GM12874 (cell line): ENCODE data around the gene MAPK14.

Source experiments
- TF ChIP-seq, protein P1 (sequence below): IDR thresholded peaks from 2 replicates; pipeline ENCODE4 v1.5.1; 2011; ENCODE audit warnings: low read depth, mild to moderate bottlenecking, control low read depth, low read length, moderate library complexity; ENCODE audit not compliant: insufficient read depth

The MAPK14 gene

DNA sequence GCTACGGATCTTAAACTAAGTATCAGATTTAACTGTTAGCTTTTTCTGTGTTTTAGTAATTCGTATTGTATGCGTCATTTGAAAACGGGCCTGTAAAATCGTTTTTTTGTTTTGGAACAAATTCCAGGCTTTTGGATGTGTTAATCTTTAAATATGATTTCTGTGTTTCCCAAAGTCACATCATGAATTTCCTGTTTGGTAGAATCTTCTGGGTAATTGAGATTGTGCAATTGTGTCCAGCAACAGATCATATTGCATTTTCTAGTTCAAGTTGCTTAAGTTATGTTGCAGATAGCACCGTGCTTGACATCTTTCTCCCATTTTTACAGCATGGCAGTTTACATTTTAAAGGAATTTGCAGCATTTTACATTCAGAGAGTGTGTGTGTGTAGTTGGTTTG, 1.9 kb downstream of the MAPK14 start:
- TF ChIP-seq, protein P1, sequence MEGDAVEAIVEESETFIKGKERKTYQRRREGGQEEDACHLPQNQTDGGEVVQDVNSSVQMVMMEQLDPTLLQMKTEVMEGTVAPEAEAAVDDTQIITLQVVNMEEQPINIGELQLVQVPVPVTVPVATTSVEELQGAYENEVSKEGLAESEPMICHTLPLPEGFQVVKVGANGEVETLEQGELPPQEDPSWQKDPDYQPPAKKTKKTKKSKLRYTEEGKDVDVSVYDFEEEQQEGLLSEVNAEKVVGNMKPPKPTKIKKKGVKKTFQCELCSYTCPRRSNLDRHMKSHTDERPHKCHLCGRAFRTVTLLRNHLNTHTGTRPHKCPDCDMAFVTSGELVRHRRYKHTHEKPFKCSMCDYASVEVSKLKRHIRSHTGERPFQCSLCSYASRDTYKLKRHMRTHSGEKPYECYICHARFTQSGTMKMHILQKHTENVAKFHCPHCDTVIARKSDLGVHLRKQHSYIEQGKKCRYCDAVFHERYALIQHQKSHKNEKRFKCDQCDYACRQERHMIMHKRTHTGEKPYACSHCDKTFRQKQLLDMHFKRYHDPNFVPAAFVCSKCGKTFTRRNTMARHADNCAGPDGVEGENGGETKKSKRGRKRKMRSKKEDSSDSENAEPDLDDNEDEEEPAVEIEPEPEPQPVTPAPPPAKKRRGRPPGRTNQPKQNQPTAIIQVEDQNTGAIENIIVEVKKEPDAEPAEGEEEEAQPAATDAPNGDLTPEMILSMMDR, result no peak

DNA sequence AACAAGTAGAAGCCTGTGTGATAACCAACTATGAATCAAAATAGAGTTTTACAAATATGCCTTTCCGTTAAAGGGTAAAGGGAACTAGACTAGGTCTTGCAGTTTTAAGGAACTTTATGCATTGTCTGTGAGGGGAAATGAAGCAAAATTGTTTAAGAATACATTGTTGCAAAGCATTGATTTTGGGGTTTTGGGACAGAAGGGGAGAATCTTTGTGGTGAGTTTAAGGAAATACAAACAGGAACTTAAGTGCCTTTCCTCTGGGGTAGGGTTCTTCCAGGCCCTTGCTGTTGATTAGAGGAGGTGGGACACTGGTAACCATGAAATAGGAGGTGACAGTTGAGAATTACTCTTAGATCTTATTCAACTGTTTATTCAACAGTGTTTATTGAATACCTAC, 4.7 kb downstream of the MAPK14 start:
- TF ChIP-seq, protein P1, result no peak

DNA sequence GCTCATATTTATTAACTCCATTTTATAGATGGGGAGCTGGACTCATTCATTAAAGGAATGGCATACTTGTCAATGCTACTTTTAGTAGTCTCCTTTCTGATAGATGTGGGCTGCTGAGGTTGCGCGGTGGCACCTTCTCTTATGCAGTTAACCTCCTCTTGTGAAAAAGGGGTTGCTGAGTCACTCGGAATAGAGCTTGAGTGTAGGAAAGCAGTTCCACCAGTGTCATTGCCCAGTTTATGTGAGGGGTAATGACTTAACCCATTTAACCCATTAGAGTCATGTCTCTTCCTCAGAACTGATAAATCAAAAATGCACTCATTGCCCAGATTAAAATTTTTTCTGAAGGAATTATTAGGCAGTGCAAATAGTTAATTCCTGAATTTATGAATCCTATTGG, 6.3 kb downstream of the MAPK14 start:
- TF ChIP-seq, protein P1, result no peak

DNA sequence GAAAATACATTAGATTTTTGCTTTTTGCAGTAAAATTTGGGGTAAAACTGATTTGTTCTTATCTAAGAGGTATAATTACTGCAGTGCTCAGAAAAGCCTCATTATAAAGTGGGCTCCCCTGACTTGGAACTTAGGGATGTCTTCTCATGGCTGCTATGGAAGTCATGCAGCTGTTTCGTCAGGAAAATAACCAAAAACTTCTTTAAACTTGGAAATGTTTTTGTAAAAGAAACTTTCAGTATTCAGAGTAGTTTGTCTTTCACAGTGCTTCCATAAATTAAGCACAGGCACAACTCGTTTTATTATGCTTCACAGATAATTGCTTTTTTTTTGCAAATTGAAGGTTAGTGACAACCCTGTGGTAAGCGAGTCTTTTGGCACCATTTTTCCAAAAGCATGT, 6.8 kb downstream of the MAPK14 start:
- TF ChIP-seq, protein P1, result no peak

DNA sequence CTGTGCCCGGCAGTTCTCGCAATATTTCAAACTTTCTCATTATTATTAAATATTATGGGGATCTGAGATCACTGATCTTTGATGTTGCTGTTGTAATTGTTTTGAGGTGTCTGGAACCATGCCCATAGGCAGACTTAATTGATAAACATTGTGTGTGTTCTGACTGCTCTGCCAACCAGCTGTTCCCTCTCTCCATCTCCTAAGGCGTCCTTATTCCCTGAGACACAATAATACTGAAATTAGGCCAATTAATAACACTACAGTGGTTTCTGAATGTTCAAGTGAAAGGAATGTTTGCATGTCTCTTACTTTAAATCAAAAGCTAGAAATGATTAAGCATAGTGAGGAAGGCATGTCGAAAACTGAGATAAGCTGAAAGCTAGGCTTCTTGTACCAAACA, 7.6 kb downstream of the MAPK14 start:
- TF ChIP-seq, protein P1, result no peak

DNA sequence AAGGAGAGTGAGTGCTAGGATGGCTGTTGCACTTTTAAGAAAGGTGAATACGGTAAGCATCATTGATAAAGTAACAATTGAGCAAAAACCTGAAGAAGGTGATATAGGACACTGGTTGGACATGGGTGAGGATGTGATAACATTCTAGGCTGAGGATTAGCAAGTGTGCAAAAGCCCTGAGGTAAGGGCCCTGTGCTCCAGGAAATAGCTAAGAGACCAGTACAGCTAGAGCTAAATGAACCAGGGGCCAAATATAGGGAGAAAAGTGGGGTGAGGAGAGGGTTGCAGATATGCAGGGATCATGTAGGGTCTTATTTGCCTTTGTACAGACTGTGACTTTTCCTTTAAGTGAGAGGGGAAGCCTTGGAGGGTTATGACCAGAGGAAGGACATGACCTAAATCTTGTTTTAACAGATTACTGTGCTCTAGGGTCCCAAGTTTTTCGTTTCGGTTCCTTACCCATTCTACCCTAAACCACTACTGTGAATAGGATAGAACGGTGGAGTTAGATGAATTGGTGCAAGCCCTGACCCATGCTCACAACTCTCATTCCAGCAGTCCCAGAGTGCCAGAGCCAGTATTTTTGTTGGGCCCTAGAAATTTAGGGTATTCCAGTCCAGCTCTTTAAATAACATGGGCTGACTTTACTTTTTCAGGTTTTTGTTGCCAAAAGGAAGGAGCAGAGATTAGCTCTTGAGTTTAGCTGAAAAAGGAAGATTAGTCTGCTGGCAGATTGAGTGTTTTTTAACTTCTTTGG, 10.7 kb downstream of the MAPK14 start:
- TF ChIP-seq, protein P1, result no peak

DNA sequence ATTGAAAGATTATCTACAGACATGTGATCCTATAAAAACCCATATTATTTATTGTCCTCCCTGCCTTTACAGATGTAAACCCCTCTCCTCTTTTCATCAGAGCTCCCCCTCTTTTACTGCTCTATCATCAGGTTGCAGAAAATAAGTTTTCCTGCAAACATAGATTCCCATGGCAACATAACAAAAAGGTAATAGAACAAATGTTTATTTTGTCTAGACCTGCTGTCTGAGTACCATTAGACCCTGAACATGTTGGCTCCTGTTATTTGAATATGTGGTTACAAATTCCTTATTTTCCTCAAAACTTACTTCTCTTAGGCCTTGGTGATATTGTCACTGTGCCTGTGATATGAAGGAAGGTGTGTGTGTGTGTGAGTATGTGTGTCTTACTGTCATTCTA, 11.5 kb downstream of the MAPK14 start:
- TF ChIP-seq, protein P1, result no peak
